Naive thymus-derived CD4-positive, alpha-beta T cell (primary cell): Measurements from ENCODE around the gene ANKLE1. TPM values are rescaled to one million over a fixed set of nuclear protein-coding genes. Genes with fewer than 3 reads are reported as not detected.
A peak's percentile ranks its signal among the peaks of the same experiment; 100 is the strongest.

Experiments used
- ATAC-seq: fragments of 150-1000 bp; cut with Tn5 transposase; 2 replicates; pipeline ENCODE4 v1.10.0; 2021; ENCODE audit warnings: mild to moderate bottlenecking, moderate library complexity
- CTCF ChIA-PET: fragments of 350-600 bp; sonication (Branson Sonifier 250); formaldehyde crosslinking; loops from one replicate; lab custom pipeline; 2021; ENCODE audit warnings: antibody characterized with exemption; lab: Charles Lee
- POLR2A ChIA-PET: fragments of 350-600 bp; sonication (Branson Sonifier 250); formaldehyde crosslinking; loops from one replicate; lab custom pipeline; 2021; ENCODE audit warnings: antibody characterized with exemption, inconsistent platforms; lab: Charles Lee
- DNase-seq, 9 donors: peaks; one replicate each; pipeline versions ENCODE4 v3.0.0 to v3.0.0-alpha.2; 2020 to 2022; ENCODE audit warnings: mixed read lengths in 1 of 9
- H3K27ac ChIP-seq: one replicate; pipeline ENCODE4 v1.7.0; 2013; ENCODE audit warnings: mild to moderate bottlenecking, low read depth, low read length, moderate library complexity
- H3K27me3 ChIP-seq, 2 donors: one replicate each; pipeline ENCODE4 v1.7.0; 2013; ENCODE audit warnings: low read length in 2 of 2, mild to moderate bottlenecking in 2 of 2, moderate library complexity in 2 of 2; ENCODE audit not compliant: control insufficient read depth in 2 of 2, insufficient read depth in 2 of 2
- H3K36me3 ChIP-seq, 3 experiments: 1 replicate in 2 of 3; 2 replicates in 1 of 3; pipeline ENCODE4 v1.7.0; 2013; ENCODE audit warnings: low read length in 3 of 3, mild to moderate bottlenecking in 3 of 3, moderate library complexity in 1 of 3; ENCODE audit not compliant: insufficient read depth in 3 of 3, control insufficient read depth in 2 of 3
- H3K4me1 ChIP-seq, 2 donors: one replicate each; pipeline ENCODE4 v1.7.0; 2013; ENCODE audit warnings: low read length in 2 of 2, mild to moderate bottlenecking in 2 of 2, moderate library complexity in 1 of 2; ENCODE audit not compliant: control insufficient read depth in 2 of 2, insufficient read depth in 2 of 2
- H3K4me3 ChIP-seq: 2 replicates; pipeline ENCODE4 v1.7.0; 2013; ENCODE audit warnings: mild to moderate bottlenecking, low read length
- H3K9me3 ChIP-seq, 3 experiments: 1 replicate in 2 of 3; 2 replicates in 1 of 3; pipeline ENCODE4 v1.7.0; 2013; ENCODE audit warnings: low read length in 3 of 3; ENCODE audit not compliant: control insufficient read depth in 2 of 3
- H3K27ac Mint-ChIP-seq, 9 donors: one replicate each; pipeline ENCODE4 v1.8.0; 2020 to 2022; ENCODE audit warnings: mixed read lengths in 9 of 9, mild to moderate bottlenecking in 8 of 9, moderate library complexity in 5 of 9, inconsistent platforms in 2 of 9
- H3K27me3 Mint-ChIP-seq, 5 donors: one replicate each; pipeline ENCODE4 v1.8.0; 2021 to 2022; ENCODE audit warnings: mixed read lengths in 5 of 5, mild to moderate bottlenecking in 1 of 5
- H3K36me3 Mint-ChIP-seq, 5 donors: one replicate each; pipeline ENCODE4 v1.8.0; 2020 to 2022; ENCODE audit warnings: mixed read lengths in 5 of 5, mild to moderate bottlenecking in 3 of 5, inconsistent platforms in 1 of 5
- H3K4me1 Mint-ChIP-seq, 7 donors: one replicate each; pipeline ENCODE4 v1.8.0; 2020 to 2022; ENCODE audit warnings: mixed read lengths in 7 of 7, mild to moderate bottlenecking in 3 of 7, inconsistent platforms in 1 of 7
- H3K4me3 Mint-ChIP-seq, 10 donors: one replicate each; pipeline ENCODE4 v1.8.0; 2020 to 2022; ENCODE audit warnings: mild to moderate bottlenecking in 10 of 10, mixed read lengths in 10 of 10, moderate library complexity in 6 of 10, inconsistent platforms in 2 of 10
- H3K9me3 Mint-ChIP-seq, 11 donors: one replicate each; pipeline ENCODE4 v1.8.0; 2020 to 2022; ENCODE audit warnings: mixed read lengths in 11 of 11, mild to moderate bottlenecking in 4 of 11, inconsistent platforms in 1 of 11, moderate library complexity in 1 of 11
- intact Hi-C, 2 donors: fragments of 100-400 bp; cut with micrococcal nuclease; formaldehyde crosslinking; loops; one replicate each; pipeline ENCODE4 v1.15.1; 2023
- polyA plus RNA-seq, 2 donors: library from polyadenylated mRNA; unstranded; fragments of 300-500 nt; fragmentation: Illumina TruSeq; gene quantifications; one replicate each; pipeline ENCODE4 v1.2.3, GENCODE V29; 2021
- total RNA-seq, 6 experiments: library from RNA in 5 of 6; stranded (reverse) in 5 of 6; gene quantifications; 1 replicate in 5 of 6; 2 replicates in 1 of 6; pipeline ENCODE4 v1.2.3 and lab custom pipeline; 2021 to 2026

The ANKLE1 gene
- total and polyA plus RNA-seq, 7 experiments from 2014 or later: 0.29 to 5.5 (median 3.2) TPM; not detected in 1

DNA sequence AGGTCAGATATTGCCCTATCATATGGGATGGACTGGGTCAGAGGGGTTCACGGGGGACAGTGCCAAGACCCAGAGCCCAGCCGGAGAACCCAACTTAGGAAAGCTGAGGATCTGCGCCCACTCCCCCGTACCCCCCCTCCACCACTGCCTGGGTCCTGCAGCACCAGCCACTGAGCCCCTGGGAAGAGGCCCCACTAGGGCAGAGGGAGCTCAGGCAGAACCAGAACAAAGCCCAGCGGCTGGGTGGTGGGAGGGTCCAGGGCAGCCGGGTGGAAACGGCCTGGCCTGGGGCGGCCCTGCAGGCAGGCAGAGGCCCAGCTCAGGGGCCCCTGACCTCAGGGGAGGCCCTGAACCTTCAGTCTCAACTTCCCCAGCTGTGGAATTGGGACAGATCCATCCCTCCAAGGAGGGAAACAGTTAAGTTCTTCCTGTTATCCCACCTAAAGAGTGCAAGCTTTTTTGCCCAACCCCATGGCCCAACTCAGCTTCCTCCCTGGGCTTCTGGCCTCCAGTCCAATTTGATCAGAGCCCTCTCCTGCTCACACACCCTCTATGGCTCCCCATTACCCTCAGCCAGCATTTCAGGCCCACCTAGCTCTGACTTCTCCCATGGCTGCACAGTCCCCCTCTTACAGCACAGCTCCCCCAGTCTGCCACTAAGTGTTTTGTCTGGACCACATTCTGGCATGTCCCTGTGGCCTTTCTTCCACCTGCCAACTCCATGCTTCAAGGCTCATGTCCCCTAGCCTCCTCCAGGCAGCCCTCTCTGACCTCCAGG is 39.1 kb upstream of the ANKLE1 start:
- Mint-ChIP-seq H3K4me1 (peaks cover 0 to 14% (median 5%) of the 10 kb centered on the region in 7 donors), H3K27ac (peak overlapping the region in 2 of 9 donors; percentile 8 to 67), H3K4me3 (peak overlapping the region in 2 of 10 donors; percentile 56 to 59), H3K27me3 (peaks cover 0 to 15% (median 0%) of the 10 kb centered on the region in 5 donors), H3K9me3 (peaks cover 0 to 1% (median 0%) of the 10 kb centered on the region in 11 donors), H3K36me3 (no peaks in the 10 kb centered on the region)
- ATAC-seq: no peak
- no peak overlapping the region for H3K4me3 ChIP-seq
- CTCF ChIA-PET: interaction anchor here (1.1 kb wide), 1 partner anchor 15 kb away, joined by 4 read pairs; no protein-coding TSS in a partner anchor
- H3K9me3 ChIP-seq: no peaks in the 10 kb centered on the region
- intact Hi-C loops: no loop called here
- no peaks in the 10 kb centered on the region for H3K36me3 ChIP-seq
- POLR2A ChIA-PET: interaction anchor here (0.8 to 2.5 kb wide), 4 partner anchors 16 to 117 kb away, joined by 3 to 12 read pairs (median 4); partner anchors contain the start of genes OCEL1 and USE1
- no peak for DNase-seq
- H3K27ac ChIP-seq: no peak overlapping the region
- no peaks in the 10 kb centered on the region for H3K27me3 ChIP-seq
- peaks cover 0 to 11% of the 10 kb centered on the region in 2 donors for H3K4me1 ChIP-seq

DNA sequence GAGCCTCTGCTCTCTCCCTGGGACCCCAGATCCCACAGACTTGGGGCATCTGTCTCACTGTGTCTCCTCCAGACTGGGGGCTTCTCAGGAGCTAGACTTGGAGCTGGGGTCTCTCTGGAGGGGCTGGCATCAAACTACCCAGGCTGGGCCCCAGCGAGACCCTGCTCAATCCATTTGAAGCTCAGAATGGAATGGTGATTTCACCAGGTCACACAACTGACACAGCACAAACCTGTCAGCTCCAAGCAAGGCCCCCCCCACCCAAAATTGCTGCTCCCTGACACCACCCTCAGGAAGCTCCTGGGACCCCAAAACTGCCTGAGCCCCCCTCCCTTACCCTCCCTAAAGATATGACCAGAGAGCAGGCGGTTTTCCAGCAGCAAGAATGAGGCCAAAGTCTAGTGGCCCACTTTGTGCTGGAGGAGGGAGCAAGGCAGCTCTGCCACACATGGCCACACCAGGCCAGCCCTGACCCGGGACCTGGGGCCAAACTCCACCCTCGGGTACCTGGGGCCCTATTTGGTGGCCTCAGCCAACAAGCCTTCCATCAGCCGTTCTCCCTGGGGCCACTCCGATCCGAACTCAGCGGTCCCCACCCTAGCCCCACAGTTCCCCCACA is 38.4 kb upstream of the ANKLE1 start:
- ChIA-PET POLR2A (interaction anchor here (0.9 to 2.5 kb wide), 2 partner anchors 28 to 117 kb away, joined by 3 to 12 read pairs; partner anchors contain the start of gene USE1), CTCF (interaction anchor here (1.1 kb wide), 1 partner anchor 15 kb away, joined by 4 read pairs; no protein-coding TSS in a partner anchor)
- no peak for ATAC-seq
- Histone ChIP-seq H3K36me3 (no peaks in the 10 kb centered on the region), H3K4me1 (peaks cover 0 to 11% of the 10 kb centered on the region in 2 donors), H3K9me3 (no peaks in the 10 kb centered on the region), H3K4me3 (no peak overlapping the region), H3K27ac (no peak overlapping the region), H3K27me3 (no peaks in the 10 kb centered on the region)
- intact Hi-C loops: no loop called here
- Mint-ChIP-seq H3K36me3 (no peaks in the 10 kb centered on the region), H3K4me3 (peak overlapping the region in 6 of 10 donors; percentile 34 to 75 (median 52)), H3K4me1 (peaks cover 0 to 14% (median 5%) of the 10 kb centered on the region in 7 donors), H3K9me3 (peaks cover 0 to 2% (median 0%) of the 10 kb centered on the region in 11 donors), H3K27me3 (peaks cover 0 to 16% (median 0%) of the 10 kb centered on the region in 5 donors), H3K27ac (peak overlapping the region in 1 of 9 donors; percentile 48)
- DNase-seq: no peak

DNA sequence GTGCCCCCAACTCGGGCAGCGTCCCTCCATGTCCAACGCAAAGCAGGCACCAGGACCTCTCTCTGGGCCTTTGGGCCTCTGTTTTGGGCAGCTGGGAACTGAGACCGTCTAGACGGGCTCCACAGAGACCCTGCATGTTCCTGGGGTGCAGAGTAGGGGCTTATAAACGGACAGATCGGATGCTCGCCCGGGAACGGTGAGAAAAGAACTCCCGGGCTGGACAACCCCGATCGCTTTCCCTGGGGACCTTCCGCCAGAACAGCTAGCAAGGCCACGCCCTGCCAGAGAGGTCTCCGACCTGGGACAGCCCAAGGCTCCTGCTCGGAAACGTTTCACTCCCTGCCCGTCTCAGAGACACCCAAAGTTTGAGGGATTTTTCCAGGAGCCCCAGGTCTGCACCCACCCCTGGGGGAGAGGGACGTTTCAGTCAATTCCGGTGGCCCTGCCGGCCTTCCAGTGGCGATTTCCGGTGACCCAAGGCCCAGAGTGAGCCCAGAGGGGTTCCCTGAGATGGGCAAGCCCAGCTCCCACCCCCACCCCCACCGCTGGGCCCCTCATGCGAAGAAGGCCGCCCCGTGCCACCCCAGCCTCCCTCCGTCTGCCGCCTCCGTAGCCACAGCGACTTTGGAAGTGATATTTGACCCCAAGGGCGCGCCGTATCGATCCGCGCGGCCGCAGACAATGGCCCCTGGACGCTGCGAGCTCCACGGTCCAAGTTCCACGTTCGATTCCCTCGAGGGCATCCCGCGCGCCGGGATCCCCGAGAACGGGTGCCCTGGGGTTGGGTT is 37.7 kb upstream of the ANKLE1 start:
- H3K9me3 ChIP-seq: no peaks in the 10 kb centered on the region
- intact Hi-C loops: no loop called here
- no peak overlapping the region for H3K4me3 ChIP-seq
- H3K27ac ChIP-seq: no peak overlapping the region
- H3K27me3 Mint-ChIP-seq: peaks cover 0 to 16% (median 0%) of the 10 kb centered on the region in 5 donors
- peaks cover 0 to 2% (median 0%) of the 10 kb centered on the region in 11 donors for H3K9me3 Mint-ChIP-seq
- H3K27ac Mint-ChIP-seq: peak overlapping the region in 1 of 9 donors; percentile 48
- CTCF ChIA-PET: interaction anchor here (1.1 kb wide), 1 partner anchor 16 kb away, joined by 4 read pairs; no protein-coding TSS in a partner anchor
- ATAC-seq: no peak
- H3K36me3 Mint-ChIP-seq: no peaks in the 10 kb centered on the region
- peaks cover 0 to 11% of the 10 kb centered on the region in 2 donors for H3K4me1 ChIP-seq
- no peaks in the 10 kb centered on the region for H3K27me3 ChIP-seq
- H3K4me3 Mint-ChIP-seq: peak overlapping the region in 9 of 10 donors; percentile 34 to 75 (median 52)
- H3K4me1 Mint-ChIP-seq: peaks cover 0 to 14% (median 5%) of the 10 kb centered on the region in 7 donors
- POLR2A ChIA-PET: interaction anchor here (0.9 to 1.3 kb wide), 3 partner anchors 8 to 118 kb away, joined by 3 to 5 read pairs (median 3); no protein-coding TSS in a partner anchor
- H3K36me3 ChIP-seq: no peaks in the 10 kb centered on the region
- no peak for DNase-seq

DNA sequence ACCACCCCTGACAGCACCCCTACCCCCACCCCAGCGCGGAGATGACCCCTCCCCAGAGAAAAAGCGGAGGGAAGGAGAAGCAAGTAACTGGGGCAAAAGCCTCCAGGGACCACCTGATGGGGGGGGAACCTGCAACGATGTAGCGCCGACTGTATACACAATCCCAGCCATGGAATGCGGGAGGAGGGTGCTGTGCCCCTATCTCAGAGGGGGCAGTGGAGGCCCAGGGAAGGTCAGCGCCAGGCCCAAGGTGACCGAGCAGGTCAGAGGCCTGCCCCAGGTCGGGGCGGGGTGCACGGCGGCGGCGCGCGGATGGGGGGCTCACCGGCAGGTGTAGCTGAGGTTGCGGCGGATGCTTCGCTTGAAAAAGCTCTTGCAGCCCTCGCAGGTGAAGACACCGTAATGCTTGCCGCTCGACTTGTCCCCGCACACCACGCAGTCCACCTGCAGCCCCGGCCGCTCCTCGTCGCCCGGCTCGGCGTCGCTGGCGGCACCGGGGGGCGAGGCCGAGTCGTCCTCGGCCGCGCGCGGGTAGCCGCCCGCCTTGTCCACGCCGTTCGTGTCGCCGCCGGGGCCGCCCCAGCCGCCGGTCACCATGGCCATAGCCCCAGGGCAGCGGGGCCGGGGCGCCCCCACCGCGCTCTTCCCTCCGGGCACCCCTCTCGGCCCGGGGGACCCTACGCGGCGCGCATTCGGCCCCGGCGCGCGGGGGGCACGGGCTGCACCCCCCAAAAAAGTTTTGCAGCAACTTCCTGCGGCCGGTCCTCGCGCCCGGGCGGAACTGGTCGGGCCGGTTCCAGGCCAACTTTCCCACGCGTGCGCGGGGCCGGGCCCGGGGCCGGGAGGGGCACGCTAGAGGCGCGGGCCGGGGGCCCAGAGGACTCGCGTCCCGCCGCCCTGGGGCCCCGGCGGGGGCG is 36.8 kb upstream of the ANKLE1 start:
- Histone ChIP-seq H3K4me1 (peaks cover 0 to 11% of the 10 kb centered on the region in 2 donors), H3K27me3 (no peaks in the 10 kb centered on the region), H3K4me3 (no peak overlapping the region), H3K9me3 (no peaks in the 10 kb centered on the region), H3K36me3 (no peaks in the 10 kb centered on the region), H3K27ac (no peak overlapping the region)
- peak in 2 of 9 donors; percentile 22 to 29 for DNase-seq
- H3K9me3 Mint-ChIP-seq: peaks cover 0 to 2% (median 0%) of the 10 kb centered on the region in 11 donors
- peak overlapping the region in 9 of 10 donors; percentile 29 to 75 (median 52) for H3K4me3 Mint-ChIP-seq
- ChIA-PET CTCF (no interaction called here), POLR2A (interaction anchor here (1.0 to 1.3 kb wide), 3 partner anchors 9 to 30 kb away, joined by 3 to 5 read pairs (median 3); partner anchors contain the start of gene USE1)
- ATAC-seq: no peak
- H3K4me1 Mint-ChIP-seq: peaks cover 0 to 14% (median 5%) of the 10 kb centered on the region in 7 donors
- no peaks in the 10 kb centered on the region for H3K36me3 Mint-ChIP-seq
- intact Hi-C loops: loop anchor here in 1 of 2 donors (1.0 kb wide), 1 partner anchor 10 kb away; no protein-coding TSS in a partner anchor
- no peak overlapping the region for H3K27ac Mint-ChIP-seq
- H3K27me3 Mint-ChIP-seq: peaks cover 0 to 16% (median 0%) of the 10 kb centered on the region in 5 donors

DNA sequence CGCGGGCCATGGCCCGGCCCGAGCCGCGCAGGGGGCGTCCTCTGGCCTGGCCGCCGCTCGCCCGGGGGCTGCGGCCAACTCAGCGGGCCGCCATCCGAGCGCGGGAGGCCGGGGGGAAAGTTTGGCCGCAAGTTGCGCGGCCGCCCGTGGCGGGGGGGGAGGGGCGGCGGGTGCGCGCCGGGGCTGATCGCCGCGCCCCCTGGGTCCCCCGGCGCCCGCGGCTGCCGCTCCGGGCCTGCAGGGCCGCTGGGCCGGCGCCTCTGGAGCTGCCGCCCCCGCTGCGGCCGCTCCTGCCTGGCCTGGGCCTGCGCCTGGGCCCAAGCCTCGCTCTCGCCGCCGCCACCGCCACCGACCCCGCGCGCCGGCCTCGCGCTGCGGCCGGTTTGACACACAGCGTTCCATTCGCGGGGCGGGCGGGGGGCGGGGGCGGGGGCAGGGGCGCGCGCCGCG is 36.1 kb upstream of the ANKLE1 start, which contains the start of gene NR2F6:
Gene NR2F6, minus strand, starts transcription at position 385 of the 450 bp plus-strand sequence. CDS start 699 bp downstream, outside the sequence.
- H3K4me1 ChIP-seq: peaks cover 0 to 11% of the 10 kb centered on the region in 2 donors
- peak within 1 kb of the TSS in 7 of 9 donors; percentile 31 to 86 (median 74) for H3K27ac Mint-ChIP-seq
- DNase-seq: peak in 3 of 9 donors; percentile 18 to 38 (median 26)
- no peaks in the 10 kb centered on the region for H3K36me3 Mint-ChIP-seq
- no peaks in the 10 kb centered on the region for H3K36me3 ChIP-seq
- intact Hi-C loops: loop anchor here in 1 of 2 donors (1.0 kb wide), 1 partner anchor 10 kb away; no protein-coding TSS in a partner anchor
- POLR2A ChIA-PET: interaction anchor here (1.0 kb wide), 1 partner anchor 30 kb away, joined by 3 read pairs; the partner anchor contains the start of gene USE1
- peak within 1 kb of the TSS; percentile 55 for H3K4me3 ChIP-seq
- ATAC-seq: peak; percentile 28
- no peaks in the 10 kb centered on the region for H3K9me3 ChIP-seq
- H3K4me1 Mint-ChIP-seq: peaks cover 0 to 13% (median 5%) of the 10 kb centered on the region in 7 donors
- H3K27me3 Mint-ChIP-seq: peaks cover 0 to 16% (median 0%) of the 10 kb centered on the region in 5 donors
- CTCF ChIA-PET: no interaction called here
- H3K4me3 Mint-ChIP-seq: peak within 1 kb of the TSS; percentile 71 to 95 (median 86)
- H3K9me3 Mint-ChIP-seq: peaks cover 0 to 2% (median 0%) of the 10 kb centered on the region in 11 donors
- no peaks in the 10 kb centered on the region for H3K27me3 ChIP-seq
- H3K27ac ChIP-seq: peak within 1 kb of the TSS; percentile 60
